ENCODE data around the gene PNMT. TPM values are rescaled to one million over a fixed set of nuclear protein-coding genes. Genes with fewer than 3 reads are reported as not detected.

Gene PNMT
- total RNA-seq, 1 donor from 2014 or later = 0.22 TPM

- Mint-ChIP-seq H3K4me1 (ENCODE audit: low read depth) (peaks cover 50% of the 10 kb centered on the region), H3K27ac (ENCODE audit: unreplicated experiment) (peak overlapping the region; percentile 12), H3K27me3 (ENCODE audit: low read depth) (no peaks in the 10 kb centered on the region), H3K36me3 (ENCODE audit: low read depth) (no peaks in the 10 kb centered on the region), H3K9me3 (ENCODE audit: low read depth) (no peaks in the 10 kb centered on the region), H3K4me3 (ENCODE audit: unreplicated experiment) (peak overlapping the region; percentile 88)
- DNase-seq (ENCODE audit: low spot score) = no peak
- peak; percentile 27 for TF ChIP-seq CTCF (IDR thresholded peaks at IDR 0.05)
Measured at GRCh38 chr17:39700148-39700987, 32.1 kb downstream of the PNMT start.

GRCh38 chr17:39701012-39701783 is 32.9 kb downstream of the PNMT start:
- H3K4me1 Mint-ChIP-seq (ENCODE audit: low read depth) = peaks cover 50% of the 10 kb centered on the region
- H3K36me3 Mint-ChIP-seq (ENCODE audit: low read depth) = no peaks in the 10 kb centered on the region
- TF ChIP-seq CTCF (IDR thresholded peaks at IDR 0.05) = no peak
- no peaks in the 10 kb centered on the region for H3K9me3 Mint-ChIP-seq (ENCODE audit: low read depth)
- no peak overlapping the region for H3K27ac Mint-ChIP-seq (ENCODE audit: unreplicated experiment)
- peak overlapping the region; percentile 88 for H3K4me3 Mint-ChIP-seq (ENCODE audit: unreplicated experiment)
- no peaks in the 10 kb centered on the region for H3K27me3 Mint-ChIP-seq (ENCODE audit: low read depth)
- no peak for DNase-seq (ENCODE audit: low spot score)

DNA sequence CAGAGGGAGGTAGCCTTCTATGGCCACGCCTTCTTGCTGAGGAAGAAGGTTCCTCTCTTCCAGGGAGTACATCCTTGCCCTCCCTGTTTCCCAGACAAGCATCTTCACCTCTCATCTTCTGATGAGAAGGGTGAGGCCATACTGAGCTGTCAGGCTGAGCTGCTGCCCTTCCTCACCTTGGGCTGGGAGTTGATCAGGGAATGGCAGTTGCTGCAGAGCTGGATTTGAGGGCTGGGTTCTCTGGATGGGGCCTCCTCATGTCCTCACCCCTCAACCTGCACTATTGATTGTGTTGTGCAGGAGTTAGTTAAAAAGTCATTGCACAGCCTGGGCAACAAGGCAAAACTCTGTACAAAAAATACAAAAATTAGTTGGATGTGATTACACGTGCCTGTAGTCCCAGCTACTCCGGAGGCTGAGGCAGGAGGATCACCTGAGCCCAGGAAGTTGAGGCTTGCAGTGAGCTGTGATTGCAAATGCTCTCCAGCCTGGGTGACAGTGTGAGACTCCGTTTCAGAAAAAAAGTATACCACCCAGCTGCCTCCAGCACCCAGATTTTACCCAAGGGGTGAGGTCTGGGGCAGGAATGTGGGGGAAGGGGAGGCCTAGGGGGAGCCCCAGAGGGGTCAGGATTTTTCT is 33.6 kb downstream of the PNMT start:
- no peak overlapping the region for H3K27ac Mint-ChIP-seq (ENCODE audit: unreplicated experiment)
- no peaks in the 10 kb centered on the region for H3K9me3 Mint-ChIP-seq (ENCODE audit: low read depth)
- no peaks in the 10 kb centered on the region for H3K27me3 Mint-ChIP-seq (ENCODE audit: low read depth)
- DNase-seq (ENCODE audit: low spot score) = no peak
- H3K4me3 Mint-ChIP-seq (ENCODE audit: unreplicated experiment) = peak overlapping the region; percentile 88
- no peaks in the 10 kb centered on the region for H3K36me3 Mint-ChIP-seq (ENCODE audit: low read depth)
- no peak for TF ChIP-seq CTCF (IDR thresholded peaks at IDR 0.05)
- peaks cover 50% of the 10 kb centered on the region for H3K4me1 Mint-ChIP-seq (ENCODE audit: low read depth)

DNA sequence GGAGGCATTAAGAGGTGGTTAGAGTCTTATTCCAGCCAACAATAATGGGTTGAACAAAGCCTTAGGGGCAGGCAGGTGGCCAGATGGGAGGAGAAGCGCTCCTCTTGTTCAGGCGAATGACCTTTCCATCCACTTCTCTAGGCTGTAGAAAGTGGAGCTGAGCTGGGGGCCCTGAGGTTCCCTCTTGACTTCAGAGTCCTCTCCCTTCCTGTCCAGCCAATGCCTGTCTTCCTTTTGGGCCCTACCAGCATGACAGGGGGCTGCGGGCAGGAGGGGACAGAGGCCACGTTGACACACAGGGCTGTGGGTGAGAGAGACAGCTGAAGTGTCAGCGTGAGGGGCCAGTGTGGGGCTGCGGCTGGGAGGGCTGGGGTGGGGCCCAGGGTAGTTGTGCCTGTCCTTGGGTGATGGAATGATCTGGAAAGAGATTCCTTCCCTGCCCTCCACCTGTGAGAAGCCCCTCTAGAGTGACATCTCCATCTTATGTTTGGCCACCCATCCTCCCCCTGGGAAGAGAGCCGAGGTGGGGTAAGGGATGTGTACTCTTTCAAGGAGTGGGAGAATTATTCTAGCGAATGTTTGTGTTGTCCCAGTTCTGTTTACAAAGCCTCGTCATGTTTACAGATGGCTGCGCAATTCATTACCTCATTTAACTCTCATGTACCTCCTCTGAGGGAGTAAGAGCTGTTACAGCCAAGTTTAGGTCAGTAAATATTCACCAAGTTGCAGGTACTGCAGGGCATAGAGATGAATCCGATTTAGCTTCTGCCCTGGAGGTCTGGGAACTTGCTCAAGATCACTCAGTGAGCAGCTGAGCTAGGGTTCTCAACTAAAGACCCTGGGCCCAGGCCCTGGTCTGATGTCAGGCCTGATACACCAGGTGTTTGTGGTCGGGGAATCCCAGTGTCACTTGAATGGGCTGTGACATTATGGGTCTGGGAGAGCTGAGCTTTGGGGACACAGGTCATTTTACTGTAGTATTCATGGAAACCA is 34.9 kb downstream of the PNMT start:
- peaks cover 50% of the 10 kb centered on the region for H3K4me1 Mint-ChIP-seq (ENCODE audit: low read depth)
- no peak for DNase-seq (ENCODE audit: low spot score)
- TF ChIP-seq CTCF (IDR thresholded peaks at IDR 0.05) = no peak
- H3K9me3 Mint-ChIP-seq (ENCODE audit: low read depth) = no peaks in the 10 kb centered on the region
- H3K27ac Mint-ChIP-seq (ENCODE audit: unreplicated experiment) = no peak overlapping the region
- no peaks in the 10 kb centered on the region for H3K27me3 Mint-ChIP-seq (ENCODE audit: low read depth)
- no peak overlapping the region for H3K4me3 Mint-ChIP-seq (ENCODE audit: unreplicated experiment)
- peaks cover 4% of the 10 kb centered on the region for H3K36me3 Mint-ChIP-seq (ENCODE audit: low read depth)
